ENCODE results near the gene RCCD1. TPM values are rescaled to one million over a fixed set of nuclear protein-coding genes. Genes with fewer than 3 reads are reported as not detected.

RCCD1 gene
- total RNA-seq, 2 donors from 2014 or later, result 26.2 to 27.6 TPM

DNA sequence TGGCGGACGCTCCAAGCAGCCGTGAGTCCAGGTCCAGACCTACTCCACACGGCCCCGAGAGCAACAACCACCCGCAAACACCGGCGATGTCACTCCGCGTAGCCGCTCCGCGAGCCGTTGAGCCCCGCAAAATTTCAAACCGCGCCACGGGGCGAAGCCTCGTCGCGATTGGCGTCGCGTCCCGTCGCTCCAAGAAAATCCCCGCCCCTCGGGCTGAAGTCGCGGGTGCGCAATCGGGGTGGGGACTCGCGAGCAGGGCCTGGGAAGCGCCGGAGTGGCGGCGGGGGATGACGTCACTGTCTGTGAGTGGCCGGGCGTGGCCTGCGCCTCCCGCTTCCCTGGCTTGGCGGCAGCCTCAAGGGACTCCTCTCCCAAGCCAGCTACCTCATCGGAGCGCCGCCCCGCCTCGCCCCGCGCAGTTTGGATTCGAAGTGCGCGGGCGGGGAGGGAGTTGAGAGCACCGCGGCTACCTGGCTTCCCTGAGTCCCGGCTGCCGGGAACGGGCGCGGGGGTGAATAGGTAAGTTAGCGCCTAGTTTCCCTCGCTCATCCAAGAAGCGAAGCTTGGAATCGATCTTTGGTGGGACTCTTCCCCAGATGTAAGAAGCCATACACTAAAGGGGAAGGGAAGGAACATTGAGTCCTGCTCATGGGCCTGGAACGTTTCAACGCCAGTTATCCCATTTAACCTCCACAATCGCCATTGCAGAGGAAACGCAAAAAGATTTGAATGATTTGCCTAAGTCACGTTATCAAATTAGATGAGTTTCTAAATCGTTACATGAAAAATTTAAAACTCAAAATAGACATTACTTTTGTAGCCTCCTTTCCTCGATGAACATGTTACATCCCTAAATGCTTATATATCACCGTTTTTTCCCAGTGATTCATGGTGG lies 40.0 kb downstream of the RCCD1 start, which contains the start of gene PRC1:
PRC1 (minus strand) TSS at position 119 of the 895 bp plus-strand sequence; CDS start at position 1, 118 bp downstream.
- Mint-ChIP-seq H3K4me1 (ENCODE audit: low read depth) (peaks cover 30% of the 10 kb centered on the region), H3K9me3 (no peaks in the 10 kb centered on the region), H3K36me3 (ENCODE audit: insufficient read depth in 2 of 2) (peaks cover 11 to 22% of the 10 kb centered on the region in 2 donors), H3K27ac (peak within 1 kb of the TSS; percentile 98), H3K4me3 (peak within 1 kb of the TSS; percentile 99 to 100), H3K27me3 (ENCODE audit: low read depth) (no peaks in the 10 kb centered on the region)
- ATAC-seq (replicated peaks in 1 of 2) (peak; percentile 99 to 100), DNase-seq (peak; percentile 99)

DNA sequence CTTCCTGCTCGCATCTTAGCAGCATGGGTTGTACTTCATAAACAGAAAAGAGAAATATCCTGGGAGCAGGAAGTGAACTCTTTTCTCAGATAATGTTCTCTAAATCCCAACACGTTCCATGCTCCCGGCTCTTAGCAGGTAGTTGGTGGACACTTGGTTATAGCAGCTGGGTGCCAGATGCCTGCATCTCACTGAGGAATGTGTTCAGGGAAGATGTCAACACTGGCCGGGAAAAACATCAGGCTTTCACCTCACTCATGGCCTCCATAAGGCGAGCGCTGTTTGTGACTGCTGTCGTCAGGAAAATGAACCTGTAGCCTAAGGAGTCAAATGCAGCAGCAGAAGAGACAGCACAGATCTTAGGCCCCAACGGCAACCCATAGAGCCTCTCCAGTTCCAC lies 44.1 kb downstream of the RCCD1 start:
- Mint-ChIP-seq H3K27ac (no peak overlapping the region), H3K9me3 (no peaks in the 10 kb centered on the region), H3K4me3 (no peak overlapping the region), H3K4me1 (ENCODE audit: low read depth) (peaks cover 10% of the 10 kb centered on the region), H3K27me3 (ENCODE audit: low read depth) (no peaks in the 10 kb centered on the region), H3K36me3 (ENCODE audit: insufficient read depth in 2 of 2) (peaks cover 10 to 16% of the 10 kb centered on the region in 2 donors)
- DNase-seq (no peak), ATAC-seq (replicated peaks in 1 of 2) (no peak)

DNA sequence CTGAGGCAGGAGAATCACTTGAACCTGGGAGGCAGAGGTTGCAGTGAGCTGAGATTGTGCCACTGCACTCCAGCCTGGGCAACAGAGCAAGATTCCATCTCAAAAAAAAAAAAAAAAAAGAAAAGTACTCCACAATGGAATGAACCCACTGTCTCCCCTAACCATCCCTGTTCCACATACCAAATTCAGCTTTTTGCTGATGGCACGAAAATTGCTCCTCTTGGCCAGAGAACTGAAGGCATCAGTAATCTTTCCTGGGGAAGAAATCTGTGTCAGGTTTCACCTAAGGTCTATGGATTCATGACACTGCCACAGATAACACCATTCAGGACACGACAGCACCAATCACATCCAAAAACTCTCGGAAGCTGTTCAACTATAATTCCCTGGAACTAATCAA lies 46.5 kb downstream of the RCCD1 start:
- no peak overlapping the region for H3K27ac Mint-ChIP-seq
- ATAC-seq (replicated peaks in 1 of 2) (no peak), DNase-seq (no peak)
- no peaks in the 10 kb centered on the region for H3K27me3 Mint-ChIP-seq (ENCODE audit: low read depth)
- H3K4me3 Mint-ChIP-seq, result no peak overlapping the region
- peaks cover under 1% of the 10 kb centered on the region for H3K4me1 Mint-ChIP-seq (ENCODE audit: low read depth)
- H3K36me3 Mint-ChIP-seq (ENCODE audit: insufficient read depth in 2 of 2), result peaks cover 7 to 12% of the 10 kb centered on the region in 2 donors
- H3K9me3 Mint-ChIP-seq, result no peaks in the 10 kb centered on the region

DNA sequence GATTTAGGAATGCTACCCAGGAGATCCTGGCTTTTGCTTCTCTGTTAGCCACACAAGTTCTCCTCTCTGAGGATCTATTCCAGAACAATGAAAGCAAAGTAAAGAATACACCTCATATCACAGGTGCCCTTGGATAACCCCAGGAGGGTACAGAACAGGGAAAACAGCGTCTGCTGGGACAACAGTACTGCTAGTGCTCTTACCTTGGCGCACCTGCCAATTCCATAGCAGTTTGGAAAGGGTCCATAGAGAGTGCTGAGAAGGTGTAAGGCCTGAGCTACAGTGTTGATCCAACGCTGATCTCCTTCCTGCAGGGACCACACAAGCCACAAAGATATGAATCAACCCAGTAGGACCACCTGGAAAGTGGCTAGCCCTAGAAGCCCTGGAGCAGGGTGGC lies 52.6 kb downstream of the RCCD1 start:
- Mint-ChIP-seq H3K4me1 (ENCODE audit: low read depth) (no peaks in the 10 kb centered on the region), H3K36me3 (ENCODE audit: insufficient read depth in 2 of 2) (peaks cover 2 to 8% of the 10 kb centered on the region in 2 donors), H3K27me3 (ENCODE audit: low read depth) (no peaks in the 10 kb centered on the region), H3K4me3 (no peak overlapping the region), H3K27ac (no peak overlapping the region), H3K9me3 (no peaks in the 10 kb centered on the region)
- DNase-seq (no peak), ATAC-seq (replicated peaks in 1 of 2) (no peak)

Other genes with a start within 250 kb of the RCCD1 start
- gene BLM, start 237.5 kb upstream of the RCCD1 start, total RNA-seq, result 100 to 1,000 TPM in 1 of 2 donors, 10 to 100 TPM in 1; 90.9 to 101 TPM
- gene FURIN, start 86.3 kb upstream of the RCCD1 start, total RNA-seq, result 100 to 1,000 TPM; 604 to 721 TPM
- gene FES, start 70.4 kb upstream of the RCCD1 start, total RNA-seq, result 10 to 100 TPM; 68.3 to 81.5 TPM
- 100 to 1,000 TPM; 159 to 190 TPM for gene MAN2A2, start 51.6 kb upstream of the RCCD1 start, total RNA-seq
- 10 to 100 TPM; 37.6 to 53.7 TPM for gene HDDC3, start 22.3 kb upstream of the RCCD1 start, total RNA-seq
- 10 to 100 TPM; 65.9 to 76.8 TPM for gene UNC45A, start 19.6 kb upstream of the RCCD1 start, total RNA-seq
- 100 to 1,000 TPM; 111 to 115 TPM for gene PRC1, start 39.7 kb downstream of the RCCD1 start, total RNA-seq
- 10 to 100 TPM; 24.4 to 25.5 TPM for gene VPS33B, start 67.7 kb downstream of the RCCD1 start, total RNA-seq
- gene SV2B, start 145.4 kb downstream of the RCCD1 start, total RNA-seq, result under 1 TPM; 0.17 to 0.30 TPM

Measured in activated T-cell treated with anti-CD3 and anti-CD28 coated beads, Interleukin-2, amount 50 U/mL, for 72 hours (primary cell).